Loucy (cell line): ENCODE results near the gene DCST1.

Source experiments
- H2AFZ ChIP-seq: fragments of 200-600 bp; sonication (generic); 2 replicates; pipeline ENCODE4 v1.6.0; 2016; ENCODE audit warnings: antibody characterized with exemption, mild to moderate bottlenecking, low read length, moderate library complexity
- H3F3A ChIP-seq: fragments of 200-600 bp; 2 replicates; pipeline ENCODE4 v1.6.0; 2016; ENCODE audit warnings: antibody characterized with exemption, low read depth, mild to moderate bottlenecking
- H3K27me3 ChIP-seq: fragments of 200-600 bp; sonication (generic); 2 replicates; pipeline ENCODE4 v1.6.1; 2014; ENCODE audit warnings: low read length, mild to moderate bottlenecking; ENCODE audit not compliant: insufficient read depth, poor library complexity, severe bottlenecking
- H3K36me3 ChIP-seq: fragments of 200-600 bp; sonication (generic); 2 replicates; pipeline ENCODE4 v1.6.1; 2016; ENCODE audit warnings: low read length; ENCODE audit not compliant: insufficient read depth
- H3K4me1 ChIP-seq: fragments of 200-600 bp; sonication (generic); 2 replicates; pipeline ENCODE4 v1.5.1; 2014; ENCODE audit warnings: low read length, mild to moderate bottlenecking; ENCODE audit not compliant: insufficient read depth, poor library complexity, severe bottlenecking
- H3K4me2 ChIP-seq: fragments of 200-600 bp; sonication (generic); 2 replicates; pipeline ENCODE4 v1.6.0; 2014; ENCODE audit warnings: antibody characterized with exemption, low read length, low read depth, mild to moderate bottlenecking; ENCODE audit not compliant: poor library complexity, severe bottlenecking
- H3K4me3 ChIP-seq: fragments of 200-600 bp; sonication (generic); 2 replicates; pipeline ENCODE4 v1.5.1; 2014; ENCODE audit warnings: low read length, mild to moderate bottlenecking, mixed read lengths; ENCODE audit not compliant: poor library complexity, severe bottlenecking
- H3K79me2 ChIP-seq: fragments of 200-600 bp; sonication (generic); 2 replicates; pipeline ENCODE4 v1.6.1; 2014; ENCODE audit warnings: low read length; ENCODE audit not compliant: insufficient read depth
- H3K9ac ChIP-seq: fragments of 200-600 bp; sonication (generic); 2 replicates; pipeline ENCODE4 v1.6.0; 2014; ENCODE audit warnings: mild to moderate bottlenecking, low read depth, low read length, moderate library complexity; ENCODE audit not compliant: poor library complexity, severe bottlenecking
- H3K9me2 ChIP-seq: fragments of 200-600 bp; sonication (generic); replicated peaks from 2 replicates; pipeline ENCODE4 v1.6.1; 2016; ENCODE audit warnings: low read depth, low read length, mixed read lengths
- H3K9me3 ChIP-seq: fragments of 200-600 bp; sonication (generic); 2 replicates; pipeline ENCODE4 v1.6.1; 2014; ENCODE audit warnings: mild to moderate bottlenecking, antibody characterized with exemption, low read length, low read depth; ENCODE audit not compliant: insufficient read depth
- H4K20me1 ChIP-seq: fragments of 200-600 bp; sonication (generic); 2 replicates; pipeline ENCODE4 v1.6.0; 2014; ENCODE audit warnings: antibody characterized with exemption, low read length, mild to moderate bottlenecking; ENCODE audit not compliant: insufficient read depth, poor library complexity, severe bottlenecking
- CTCF ChIP-seq: fragments of 200-600 bp; sonication (generic); conservative IDR thresholded peaks from 2 replicates; pipeline ENCODE4 v1.5.1; 2014; ENCODE audit warnings: mild to moderate bottlenecking, antibody characterized with exemption, low read length
- EZH2phosphoT487 ChIP-seq: fragments of 200-600 bp; IDR thresholded peaks from 2 replicates; pipeline ENCODE4 v1.6.1; 2018; ENCODE audit warnings: antibody characterized with exemption, mild to moderate bottlenecking, moderate library complexity, borderline replicate concordance

The DCST1 gene

DNA sequence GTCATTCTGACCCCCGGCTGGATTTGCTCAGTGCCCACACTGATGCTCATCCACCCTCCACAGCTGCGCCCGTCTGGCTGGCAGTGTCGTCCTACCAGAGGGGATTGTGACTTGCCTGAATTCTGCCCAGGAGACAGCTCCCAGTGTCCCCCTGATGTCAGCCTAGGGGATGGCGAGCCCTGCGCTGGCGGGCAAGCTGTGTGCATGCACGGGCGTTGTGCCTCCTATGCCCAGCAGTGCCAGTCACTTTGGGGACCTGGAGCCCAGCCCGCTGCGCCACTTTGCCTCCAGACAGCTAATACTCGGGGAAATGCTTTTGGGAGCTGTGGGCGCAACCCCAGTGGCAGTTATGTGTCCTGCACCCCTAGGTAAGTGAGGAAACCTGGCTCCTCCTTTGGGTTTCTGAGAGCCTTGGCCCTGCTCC lies 24.2 kb downstream of the DCST1 start:
- Histone ChIP-seq H3K4me2 (no peak overlapping the region), H3K27me3 (no peaks in the 10 kb centered on the region), H4K20me1 (no peaks in the 10 kb centered on the region), H3K9me2 (no peaks in the 10 kb centered on the region), H2AFZ (no peak overlapping the region), H3K36me3 (no peaks in the 10 kb centered on the region), H3K9ac (no peak overlapping the region), H3K79me2 (no peaks in the 10 kb centered on the region; the same call in 1 of the 2 replicates), H3K4me3 (no peak overlapping the region), H3F3A (no peaks in the 10 kb centered on the region), H3K4me1 (peaks cover 25% of the 10 kb centered on the region), H3K9me3 (no peaks in the 10 kb centered on the region)
- peak; percentile 25; the same call in 1 of the 2 replicates for TF ChIP-seq CTCF
- no peak for TF ChIP-seq EZH2phosphoT487

DNA sequence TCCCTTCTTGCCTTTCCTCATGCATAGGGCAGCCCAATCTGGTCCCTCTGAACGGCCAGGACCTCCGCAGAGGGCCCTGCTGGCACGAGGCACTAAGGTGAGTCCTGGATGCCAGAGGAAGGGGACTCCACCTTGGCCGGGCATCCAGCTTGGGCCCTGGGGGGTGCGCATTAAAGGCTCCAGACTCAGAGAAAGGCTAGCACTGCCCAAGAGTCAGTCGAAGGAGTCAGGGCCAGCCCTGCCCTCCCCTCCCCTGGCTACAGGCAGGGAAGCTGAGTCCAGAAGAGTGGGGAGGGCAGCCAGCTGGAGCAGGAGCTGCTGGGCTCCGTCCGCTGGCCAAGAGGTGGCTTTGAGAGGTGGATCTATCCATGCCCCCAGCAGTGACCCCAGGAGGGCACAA lies 27.1 kb downstream of the DCST1 start:
- Histone ChIP-seq H3F3A (no peaks in the 10 kb centered on the region), H3K9ac (no peak overlapping the region), H3K79me2 (peaks cover 17% of the 10 kb centered on the region), H3K4me2 (no peak overlapping the region), H2AFZ (no peak overlapping the region), H3K27me3 (no peaks in the 10 kb centered on the region), H3K36me3 (no peaks in the 10 kb centered on the region), H3K4me3 (no peak overlapping the region), H3K9me2 (no peaks in the 10 kb centered on the region), H3K9me3 (no peaks in the 10 kb centered on the region), H3K4me1 (peaks cover 31% of the 10 kb centered on the region), H4K20me1 (peaks cover 12% of the 10 kb centered on the region)
- no peak for TF ChIP-seq EZH2phosphoT487
- no peak for TF ChIP-seq CTCF

- no peaks in the 10 kb centered on the region for H3F3A ChIP-seq
- H3K9me3 ChIP-seq, result no peaks in the 10 kb centered on the region
- TF ChIP-seq CTCF (peak; percentile 99), EZH2phosphoT487 (no peak)
- H3K9ac ChIP-seq, result peak overlapping the region; percentile 33
- H2AFZ ChIP-seq, result no peak overlapping the region
- peaks cover 24% of the 10 kb centered on the region for H3K79me2 ChIP-seq
- H3K4me1 ChIP-seq, result peaks cover 34% of the 10 kb centered on the region
- peaks cover 12% of the 10 kb centered on the region for H4K20me1 ChIP-seq
- H3K36me3 ChIP-seq, result no peaks in the 10 kb centered on the region
- peak overlapping the region; percentile 85 for H3K4me3 ChIP-seq
- H3K27me3 ChIP-seq, result no peaks in the 10 kb centered on the region
- no peaks in the 10 kb centered on the region for H3K9me2 ChIP-seq
- peak overlapping the region; percentile 92 for H3K4me2 ChIP-seq
Measured at GRCh38 chr1:155061381-155062150, 27.9 kb downstream of the DCST1 start.
